Sigmoid colon (tissue), 4 donors: ENCODE data around the gene HRG.

ENCODE experiments used
- CTCF ChIP-seq, 4 experiments: fragments of 450-650 bp in 3 of 4; fragments of 200-600 bp in 1 of 4; IDR thresholded peaks; one replicate each; pipeline ENCODE4 v1.5.1; 2016 to 2019; ENCODE audit warnings: antibody characterized with exemption in 4 of 4, mild to moderate bottlenecking in 3 of 4, moderate library complexity in 2 of 4
- POLR2A ChIP-seq, 2 donors: fragments of 450-650 bp; IDR thresholded peaks; one replicate each; pipeline ENCODE4 v1.6.1; 2016; ENCODE audit warnings: antibody characterized with exemption in 2 of 2, mild to moderate bottlenecking in 2 of 2, moderate library complexity in 2 of 2
- POLR2AphosphoS5 ChIP-seq, 4 donors: sonication (generic); formaldehyde crosslinking; IDR thresholded peaks; one replicate each; pipeline ENCODE4 v1.6.1; 2017; ENCODE audit warnings: antibody characterized with exemption in 4 of 4

GRCh38 chr3:186621894-186622650, 43.7 kb upstream of the HRG start:
- TF ChIP-seq CTCF (IDR thresholded peaks at IDR 0.05) (no peak), POLR2A (IDR thresholded peaks at IDR 0.05) (no peak), POLR2AphosphoS5 (IDR thresholded peaks at IDR 0.05) (no peak)
